NCI-H2196 (cell line): ENCODE measurements around the gene MBP.

Experiments
- DNase-seq: peaks from one replicate; lab custom pipeline; 2025; ENCODE audit not compliant: unreplicated experiment; lab: John Stamatoyannopoulos, UW

The MBP gene

DNA sequence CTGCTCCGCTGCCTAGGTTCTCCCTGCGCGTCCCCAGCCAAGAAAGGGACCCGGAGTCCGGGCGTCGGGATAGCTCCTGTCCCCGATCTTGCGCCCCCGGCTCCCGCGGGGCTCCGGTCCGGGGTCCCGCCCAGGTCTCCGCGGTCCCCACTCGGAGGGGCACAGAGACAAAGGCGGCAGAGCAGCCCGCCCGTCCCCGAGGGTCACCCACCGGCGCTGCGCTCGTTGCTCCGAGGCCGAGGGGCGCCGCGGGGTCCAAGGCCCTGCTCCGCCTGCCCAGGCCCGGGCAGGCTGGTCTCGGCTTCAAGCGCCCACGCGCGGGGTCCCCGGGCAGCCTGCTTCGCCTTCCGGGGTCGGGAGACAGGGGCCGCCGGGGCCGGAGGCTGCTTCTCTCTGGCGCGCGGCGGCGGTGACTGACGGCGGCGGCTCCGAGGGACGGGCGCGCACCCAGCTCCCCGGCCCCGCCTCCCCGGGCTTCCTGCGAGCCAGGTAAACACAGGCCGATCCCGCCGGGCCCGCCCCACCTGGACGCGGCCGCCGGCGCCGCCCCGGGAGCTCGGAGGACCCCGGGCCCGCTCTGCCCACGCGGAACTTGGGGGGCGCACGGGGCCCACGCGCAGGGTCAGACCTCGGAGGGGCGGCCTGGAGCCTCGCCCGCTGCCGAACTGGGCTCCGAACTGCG is at the start of gene MBP:
Gene MBP, minus strand, starts transcription at position 415 of the 682 bp plus-strand sequence. CDS start 27,522 bp downstream, outside the sequence.
- peak; percentile 75 for DNase-seq

GRCh38 chr18:77181950-77182707 is 49.5 kb upstream of the MBP start:
- no peak for DNase-seq

GRCh38 chr18:77178559-77178958 is 46.0 kb upstream of the MBP start:
- no peak for DNase-seq

GRCh38 chr18:77177009-77177408 is 44.4 kb upstream of the MBP start:
- DNase-seq = no peak

DNA sequence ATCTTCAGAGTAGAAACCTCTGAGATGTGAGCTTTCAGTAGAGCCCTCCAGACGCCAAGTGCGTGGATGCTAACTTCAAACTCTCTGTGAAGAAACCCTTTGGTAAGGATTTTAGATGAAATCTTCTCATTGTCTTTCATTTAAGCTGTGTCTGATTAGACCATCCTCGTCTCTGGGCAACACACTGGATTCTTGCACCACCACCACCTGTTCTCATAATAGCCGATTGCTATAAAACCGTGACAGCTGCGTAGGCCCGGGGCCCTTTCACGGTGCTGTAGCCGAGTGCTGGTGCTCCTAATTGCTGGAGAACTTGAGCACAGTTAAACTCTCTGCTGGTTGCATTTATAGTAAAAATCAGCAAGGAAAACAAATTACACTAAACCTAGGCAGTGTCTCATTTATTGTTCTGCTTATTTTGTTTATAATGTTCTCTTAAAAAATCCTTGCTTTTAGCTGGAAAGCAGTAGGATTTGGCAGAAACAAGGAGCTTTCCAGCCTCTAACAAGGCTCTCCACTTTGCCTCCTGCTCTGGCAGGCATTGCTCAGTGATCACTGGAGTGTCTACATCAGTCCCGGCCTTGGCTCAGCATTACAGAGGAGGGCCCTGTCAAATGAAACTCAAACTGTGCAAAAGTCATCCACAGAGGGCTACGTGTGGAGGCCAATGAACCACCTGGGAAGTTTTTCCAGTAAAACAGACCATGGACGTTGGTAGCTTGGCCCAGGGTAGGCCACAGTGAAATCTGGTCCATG is 40.9 kb upstream of the MBP start:
- no peak for DNase-seq

- DNase-seq = no peak
These were observed 38.4 kb upstream of the MBP start for GRCh38 chr18:77170890-77171410.

DNA sequence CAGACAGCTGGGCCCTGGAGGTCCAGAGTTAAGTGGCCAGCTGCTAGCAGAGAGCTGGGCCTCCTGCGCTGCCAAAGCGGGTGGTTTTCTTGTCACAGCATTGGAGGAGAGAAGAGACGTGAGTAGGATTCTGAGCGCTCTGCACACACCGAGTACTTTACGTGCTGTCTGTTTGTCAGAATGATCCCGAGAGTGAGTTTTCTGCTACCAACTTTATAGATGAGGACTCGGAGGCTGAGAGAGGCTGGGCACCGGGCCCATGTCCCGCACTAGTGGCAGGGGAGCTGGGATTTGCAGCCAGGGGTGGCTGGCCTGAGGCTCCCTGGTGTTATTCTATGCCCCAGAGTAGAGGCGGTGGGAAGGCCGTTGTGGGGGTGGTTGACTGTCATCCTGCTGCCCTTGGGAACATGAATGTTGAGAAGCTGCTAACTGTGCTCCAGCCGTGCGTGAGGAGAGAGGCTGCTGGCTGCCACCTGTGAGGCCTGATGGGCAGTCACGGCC is 36.3 kb upstream of the MBP start:
- DNase-seq = no peak

GRCh38 chr18:77167251-77167650 is 34.7 kb upstream of the MBP start:
- DNase-seq = no peak

- no peak for DNase-seq
These were observed 33.9 kb upstream of the MBP start for GRCh38 chr18:77166523-77166922.

GRCh38 chr18:77165503-77166188 is 33.1 kb upstream of the MBP start:
- DNase-seq = no peak

- no peak for DNase-seq
These were observed 32.3 kb upstream of the MBP start for GRCh38 chr18:77164763-77165485.

GRCh38 chr18:77164026-77164425 is 31.4 kb upstream of the MBP start:
- no peak for DNase-seq

GRCh38 chr18:77162580-77162979 is 30.0 kb upstream of the MBP start:
- no peak for DNase-seq

DNA sequence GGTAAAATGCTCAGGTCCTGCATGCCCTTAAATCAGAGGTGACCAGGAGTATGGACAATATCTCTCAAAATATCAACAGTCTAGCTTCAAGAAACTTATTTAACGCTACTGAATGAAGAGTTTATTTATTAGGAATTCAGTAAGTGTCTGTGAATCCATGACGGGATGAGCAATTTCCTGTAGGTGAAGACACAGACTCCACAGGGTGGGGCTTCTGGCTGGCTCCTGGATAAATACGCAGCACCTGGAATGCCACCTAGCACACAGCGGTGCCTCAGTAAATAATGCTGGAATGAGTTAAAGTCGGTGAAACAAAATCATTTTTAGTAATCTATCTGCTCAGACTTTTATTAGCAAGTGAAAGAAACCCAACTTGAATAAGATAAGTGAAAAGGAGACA is 29.4 kb upstream of the MBP start:
- DNase-seq = no peak

DNA sequence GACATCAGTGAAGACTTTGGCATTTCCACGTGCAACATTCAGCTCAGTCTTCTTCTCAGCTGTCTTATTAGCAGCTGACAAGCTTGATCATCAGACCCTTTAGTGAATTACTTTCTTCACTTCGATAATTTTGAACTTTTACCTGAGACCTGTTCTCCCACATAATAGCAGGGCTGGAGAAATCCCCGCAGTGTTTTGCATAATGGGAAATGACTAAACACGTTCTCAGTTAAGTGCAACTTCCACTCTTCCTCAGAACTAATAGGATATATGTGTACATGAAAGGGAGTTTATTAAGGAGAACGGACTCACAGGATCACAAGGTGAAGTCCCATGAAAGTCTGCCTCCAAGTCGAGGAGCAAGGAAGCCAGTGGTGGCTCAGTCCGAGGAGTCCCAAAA is 28.8 kb upstream of the MBP start:
- no peak for DNase-seq

- no peak for DNase-seq
These were observed 27.9 kb upstream of the MBP start for GRCh38 chr18:77160515-77160914.

DNA sequence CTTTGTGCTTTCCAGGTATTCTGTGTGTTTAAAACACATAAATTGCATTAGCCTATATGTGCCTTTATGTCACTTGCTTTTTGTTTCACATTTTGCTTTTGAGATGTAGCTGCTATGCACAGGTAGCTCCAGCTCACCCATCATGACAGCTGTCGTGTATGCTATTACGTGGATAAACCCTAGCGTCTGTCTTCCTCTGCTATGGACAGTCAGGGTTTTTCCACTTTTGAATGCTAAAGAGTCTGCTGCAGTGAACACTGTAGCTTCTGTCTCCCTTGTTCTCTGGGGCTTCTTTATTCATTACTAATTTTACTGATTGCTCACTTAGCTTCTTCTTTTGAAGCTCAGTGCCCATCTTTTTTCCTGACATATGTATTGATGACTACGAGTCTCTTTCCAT is 24.7 kb upstream of the MBP start:
- DNase-seq = no peak

- DNase-seq = no peak
These were observed 22.4 kb upstream of the MBP start for GRCh38 chr18:77155031-77155430.

DNA sequence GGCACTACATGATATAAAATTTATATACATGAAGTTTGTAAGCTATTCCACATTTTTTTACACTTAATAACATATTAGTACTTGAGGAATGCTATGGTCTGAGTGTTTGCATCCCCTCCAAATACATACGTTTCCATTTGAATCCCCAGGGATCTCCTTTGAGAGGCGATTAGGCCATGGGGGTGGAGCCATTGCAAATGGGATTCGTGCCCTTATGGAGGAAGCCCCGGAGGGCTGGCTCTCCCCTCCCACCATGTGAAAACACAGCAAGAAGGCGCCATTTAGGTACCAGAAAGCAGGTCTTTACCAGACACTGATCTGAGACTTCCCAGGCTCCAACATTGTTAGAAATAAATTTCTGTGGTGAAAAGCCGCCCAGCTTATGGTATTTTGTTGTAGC is 20.8 kb upstream of the MBP start:
- DNase-seq = no peak
